Esophagus muscularis mucosa (tissue), 4 donors: ENCODE data around the gene LMOD1.

Source experiments
- EP300 ChIP-seq: sonication (generic); formaldehyde crosslinking; IDR thresholded peaks from one replicate; pipeline ENCODE4 v1.6.1; 2017; ENCODE audit warnings: antibody characterized with exemption
- POLR2A ChIP-seq: fragments of 450-650 bp; IDR thresholded peaks from one replicate; pipeline ENCODE4 v1.6.1; 2017; ENCODE audit warnings: antibody characterized with exemption, moderate library complexity, mild to moderate bottlenecking, low read depth
- POLR2AphosphoS5 ChIP-seq, 2 donors: sonication (generic); formaldehyde crosslinking; IDR thresholded peaks; one replicate each; pipeline ENCODE4 v1.6.1; 2017; ENCODE audit warnings: antibody characterized with exemption in 2 of 2
- TF ChIP-seq, protein P1 (sequence below), 3 experiments: fragments of 200-600 bp in 2 of 3; fragments of 450-650 bp in 1 of 3; sonication (generic) in 2 of 3; IDR thresholded peaks; one replicate each; pipeline ENCODE4 v1.5.1; 2017 to 2019; ENCODE audit warnings: antibody characterized with exemption in 3 of 3, mild to moderate bottlenecking in 2 of 3, moderate library complexity in 1 of 3

DNA sequence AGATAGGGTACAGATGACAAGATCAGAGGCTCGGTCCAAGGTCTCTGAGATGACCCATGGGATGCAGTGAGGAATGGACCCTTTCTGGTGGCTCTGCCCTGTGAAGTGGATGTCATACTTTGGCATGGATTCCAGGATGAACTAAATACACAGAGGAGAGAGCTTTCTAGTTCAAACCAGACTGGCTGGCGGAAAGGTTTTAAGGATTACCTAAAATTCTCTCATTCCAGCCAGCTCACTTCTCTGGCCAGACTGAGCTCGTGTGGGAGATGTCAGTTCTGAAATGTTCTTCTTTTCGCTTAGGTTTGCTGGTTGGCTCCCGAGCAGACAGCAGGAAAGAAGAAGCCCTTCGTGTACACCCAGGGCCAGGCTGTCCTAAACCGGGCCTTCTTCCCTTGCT, 42.3 kb upstream of the LMOD1 start:
- TF ChIP-seq, protein P1, sequence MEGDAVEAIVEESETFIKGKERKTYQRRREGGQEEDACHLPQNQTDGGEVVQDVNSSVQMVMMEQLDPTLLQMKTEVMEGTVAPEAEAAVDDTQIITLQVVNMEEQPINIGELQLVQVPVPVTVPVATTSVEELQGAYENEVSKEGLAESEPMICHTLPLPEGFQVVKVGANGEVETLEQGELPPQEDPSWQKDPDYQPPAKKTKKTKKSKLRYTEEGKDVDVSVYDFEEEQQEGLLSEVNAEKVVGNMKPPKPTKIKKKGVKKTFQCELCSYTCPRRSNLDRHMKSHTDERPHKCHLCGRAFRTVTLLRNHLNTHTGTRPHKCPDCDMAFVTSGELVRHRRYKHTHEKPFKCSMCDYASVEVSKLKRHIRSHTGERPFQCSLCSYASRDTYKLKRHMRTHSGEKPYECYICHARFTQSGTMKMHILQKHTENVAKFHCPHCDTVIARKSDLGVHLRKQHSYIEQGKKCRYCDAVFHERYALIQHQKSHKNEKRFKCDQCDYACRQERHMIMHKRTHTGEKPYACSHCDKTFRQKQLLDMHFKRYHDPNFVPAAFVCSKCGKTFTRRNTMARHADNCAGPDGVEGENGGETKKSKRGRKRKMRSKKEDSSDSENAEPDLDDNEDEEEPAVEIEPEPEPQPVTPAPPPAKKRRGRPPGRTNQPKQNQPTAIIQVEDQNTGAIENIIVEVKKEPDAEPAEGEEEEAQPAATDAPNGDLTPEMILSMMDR (IDR thresholded peaks at IDR 0.05), result no peak
- no peak for TF ChIP-seq EP300
- TF ChIP-seq POLR2AphosphoS5 (IDR thresholded peaks at IDR 0.05), result no peak
- no peak for TF ChIP-seq POLR2A
